Thoracic aorta (tissue), 2 donors: ENCODE data around the gene SAMD4A. TPM values are rescaled to one million over a fixed set of nuclear protein-coding genes. Genes with fewer than 3 reads are reported as not detected.
A peak's percentile ranks its signal among the peaks of the same experiment; 100 is the strongest.
"Not testable (repeated sequence)": the region's sequence is repeated elsewhere in the genome, so short reads cannot be mapped to it uniquely, and the experiment has no call there.

Experiments
- ATAC-seq: fragments of 150-250 bp; one replicate; pipeline ENCODE4 v1.8.0; 2017; ENCODE audit warnings: low read depth; ENCODE audit not compliant: insufficient number of reproducible peaks, low FRiP score
- DNase-seq: peaks from one replicate; pipeline ENCODE4 v3.0.0-alpha.2; 2020; ENCODE audit warnings: low spot score
- H3K27ac ChIP-seq, 2 donors: fragments of 200-600 bp; sonication (generic); 1 replicate in 1 of 2; 2 replicates in 1 of 2; pipeline ENCODE4 v1.5.1; 2016; ENCODE audit warnings: mild to moderate bottlenecking in 2 of 2, moderate library complexity in 2 of 2
- H3K27me3 ChIP-seq: fragments of 200-600 bp; sonication (generic); replicated peaks from 2 replicates; pipeline ENCODE4 v1.6.0; 2016; ENCODE audit warnings: mild to moderate bottlenecking; ENCODE audit not compliant: insufficient read depth
- H3K36me3 ChIP-seq: fragments of 200-600 bp; sonication (generic); one replicate; pipeline ENCODE4 v1.5.1; 2016
- H3K4me1 ChIP-seq, 2 donors: fragments of 200-600 bp; sonication (generic); 1 replicate in 1 of 2; 2 replicates in 1 of 2; pipeline versions ENCODE4 v1.5.1 to v1.6.0; 2016; ENCODE audit warnings: low read depth in 2 of 2, mild to moderate bottlenecking in 1 of 2; ENCODE audit not compliant: control insufficient read depth in 1 of 2
- H3K4me3 ChIP-seq: fragments of 200-600 bp; sonication (generic); 2 replicates; pipeline ENCODE4 v1.5.1; 2016; ENCODE audit warnings: mild to moderate bottlenecking
- H3K9me3 ChIP-seq: fragments of 200-600 bp; sonication (generic); 2 replicates; pipeline ENCODE4 v1.5.1; 2016
- total RNA-seq, 2 donors: library from RNA; depleted of rRNA; stranded (reverse); fragments of >200 nt; gene quantifications; one replicate each; pipeline versions ENCODE4 v1.1.0 to v1.2.3, GENCODE V29; 2016
- TF ChIP-seq, protein P1 (sequence below): fragments of 200-600 bp; sonication (generic); IDR thresholded peaks from one replicate; pipeline ENCODE4 v1.5.1; 2019; ENCODE audit warnings: antibody characterized with exemption

SAMD4A gene
- total RNA-seq, 2 donors from 2014 or later, result 142 to 172 TPM

DNA sequence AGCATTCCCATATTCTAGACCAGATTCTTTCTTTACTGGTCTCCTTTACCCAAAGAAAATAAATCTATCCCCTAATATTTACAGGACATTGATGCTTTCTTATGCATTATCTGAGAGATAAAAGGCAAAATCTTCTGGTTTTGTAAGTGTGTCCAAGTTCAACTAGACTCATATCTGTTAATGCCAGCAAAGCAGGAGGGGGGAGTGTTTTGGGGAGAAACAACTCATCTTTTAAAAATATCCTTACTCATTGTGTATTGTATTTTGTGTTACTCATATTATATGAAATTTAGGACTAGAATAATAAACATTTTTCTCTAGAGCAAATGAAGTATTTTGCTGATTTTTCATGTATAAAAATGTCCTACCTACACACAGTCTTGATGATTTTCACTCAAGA is 54.8 kb downstream of the SAMD4A start:
- TF ChIP-seq, protein P1, sequence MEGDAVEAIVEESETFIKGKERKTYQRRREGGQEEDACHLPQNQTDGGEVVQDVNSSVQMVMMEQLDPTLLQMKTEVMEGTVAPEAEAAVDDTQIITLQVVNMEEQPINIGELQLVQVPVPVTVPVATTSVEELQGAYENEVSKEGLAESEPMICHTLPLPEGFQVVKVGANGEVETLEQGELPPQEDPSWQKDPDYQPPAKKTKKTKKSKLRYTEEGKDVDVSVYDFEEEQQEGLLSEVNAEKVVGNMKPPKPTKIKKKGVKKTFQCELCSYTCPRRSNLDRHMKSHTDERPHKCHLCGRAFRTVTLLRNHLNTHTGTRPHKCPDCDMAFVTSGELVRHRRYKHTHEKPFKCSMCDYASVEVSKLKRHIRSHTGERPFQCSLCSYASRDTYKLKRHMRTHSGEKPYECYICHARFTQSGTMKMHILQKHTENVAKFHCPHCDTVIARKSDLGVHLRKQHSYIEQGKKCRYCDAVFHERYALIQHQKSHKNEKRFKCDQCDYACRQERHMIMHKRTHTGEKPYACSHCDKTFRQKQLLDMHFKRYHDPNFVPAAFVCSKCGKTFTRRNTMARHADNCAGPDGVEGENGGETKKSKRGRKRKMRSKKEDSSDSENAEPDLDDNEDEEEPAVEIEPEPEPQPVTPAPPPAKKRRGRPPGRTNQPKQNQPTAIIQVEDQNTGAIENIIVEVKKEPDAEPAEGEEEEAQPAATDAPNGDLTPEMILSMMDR, result no peak
- no peaks in the 10 kb centered on the region for H3K9me3 ChIP-seq

DNA sequence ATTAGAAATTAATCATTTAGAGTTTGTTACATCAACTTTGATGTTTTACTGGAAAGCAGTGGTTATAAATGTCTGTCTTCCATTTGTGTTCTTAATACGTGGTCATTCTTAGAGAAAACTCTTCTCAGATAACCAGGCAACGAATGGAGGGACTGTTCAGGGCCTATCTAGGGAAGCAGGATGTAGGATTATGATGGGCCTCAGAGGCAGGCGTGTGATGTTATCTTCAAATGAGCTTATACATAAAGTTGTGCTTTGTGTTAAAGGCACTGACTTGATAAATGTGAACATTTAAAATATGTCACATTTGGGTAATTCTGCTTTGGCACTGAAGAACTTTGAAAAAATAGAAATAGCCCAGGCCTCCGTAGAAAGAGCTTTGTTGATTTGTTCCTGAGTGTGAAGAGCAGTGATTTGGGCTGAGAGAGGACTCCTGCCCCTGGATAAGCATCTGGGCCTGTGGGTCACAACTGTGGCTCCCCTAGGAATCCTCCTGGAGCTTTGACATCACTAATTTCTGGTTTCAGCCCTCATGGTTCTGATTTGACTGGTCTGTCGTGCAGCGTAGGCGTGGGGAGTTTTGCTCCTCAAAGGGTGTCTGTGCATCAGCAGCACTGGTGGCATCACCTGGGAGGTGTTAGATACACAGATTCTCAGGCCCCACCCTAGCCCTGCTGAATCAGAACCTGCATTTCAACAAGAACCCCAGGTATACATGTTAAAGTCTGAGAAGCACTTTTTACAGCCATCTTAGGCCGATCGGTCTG is 55.4 kb downstream of the SAMD4A start:
- Histone ChIP-seq H3K4me3 (no peak overlapping the region), H3K27ac (no peak overlapping the region), H3K9me3 (no peaks in the 10 kb centered on the region), H3K4me1 (peaks cover 23 to 49% of the 10 kb centered on the region in 2 donors), H3K36me3 (no peaks in the 10 kb centered on the region), H3K27me3 (no peaks in the 10 kb centered on the region)
- TF ChIP-seq, protein P1, result no peak
- ATAC-seq, result no peak
- no peak for DNase-seq

More for the DNA sequence above, 54.8 kb downstream of the SAMD4A start:
- Histone ChIP-seq H3K4me3 (no peak overlapping the region), H3K27ac (no peak overlapping the region), H3K27me3 (no peaks in the 10 kb centered on the region), H3K36me3 (no peaks in the 10 kb centered on the region), H3K4me1 (peaks cover 17 to 42% of the 10 kb centered on the region in 2 donors)
- no peak for ATAC-seq
- no peak for DNase-seq

DNA sequence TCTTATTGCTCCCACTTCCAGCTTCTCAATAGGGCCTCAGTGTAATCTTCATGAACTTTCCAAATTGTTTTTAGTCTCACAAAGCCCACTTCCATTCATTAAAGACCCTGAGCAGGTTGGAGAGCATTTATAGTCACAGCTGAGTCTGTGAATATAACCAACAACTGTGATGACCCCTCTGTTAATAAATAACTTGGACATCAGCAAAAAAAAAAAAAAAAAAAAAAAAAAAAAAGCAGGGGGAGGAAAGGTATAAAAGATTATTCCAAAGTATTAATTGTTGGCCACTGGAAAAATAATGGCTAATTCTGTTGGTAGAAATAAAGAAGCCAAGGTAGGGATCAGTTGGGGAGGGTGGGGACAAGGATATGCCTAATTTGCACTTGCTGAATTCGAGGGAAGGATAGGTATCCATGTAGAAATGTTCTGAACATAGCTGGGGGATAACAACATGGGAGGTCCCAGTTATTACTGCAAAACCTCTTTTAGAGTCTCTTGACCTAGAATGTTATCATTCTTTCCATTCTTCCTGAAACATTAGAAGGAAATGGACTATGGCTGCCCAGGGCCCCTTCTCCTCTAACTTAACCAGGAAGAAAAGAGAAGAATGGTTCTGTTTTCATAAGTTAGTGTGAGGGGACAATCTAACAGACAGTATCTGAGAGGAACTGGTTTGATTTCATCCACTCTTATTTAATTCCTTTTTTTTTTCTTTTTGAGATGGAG is 56.5 kb downstream of the SAMD4A start:
- H3K36me3 ChIP-seq, result no peaks in the 10 kb centered on the region
- ATAC-seq, result no peak
- no peaks in the 10 kb centered on the region for H3K27me3 ChIP-seq
- DNase-seq, result no peak
- peaks cover 29 to 59% of the 10 kb centered on the region in 2 donors for H3K4me1 ChIP-seq
- no peaks in the 10 kb centered on the region for H3K9me3 ChIP-seq
- H3K4me3 ChIP-seq, result no peak overlapping the region
- TF ChIP-seq, protein P1, result no peak
- no peak overlapping the region for H3K27ac ChIP-seq

DNA sequence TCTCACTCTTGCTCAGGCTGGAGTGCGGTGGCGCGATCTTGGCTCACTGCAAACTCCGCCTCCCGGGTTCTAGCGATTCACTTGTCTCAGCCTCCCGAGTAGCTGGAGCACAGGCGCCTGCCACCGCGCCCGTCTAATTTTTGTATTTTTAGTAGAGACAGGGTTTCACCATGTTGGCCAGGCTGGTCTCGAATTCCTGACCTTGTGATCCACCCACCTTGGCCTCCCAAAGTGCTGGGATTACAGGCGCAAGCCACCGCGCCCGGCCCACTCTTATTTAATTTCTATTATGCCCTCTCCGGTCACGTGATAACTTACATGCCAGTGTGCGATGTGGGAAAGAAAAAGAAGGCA is 57.1 kb downstream of the SAMD4A start:
- not testable (repeated sequence) for H3K27ac ChIP-seq, ATAC-seq
- peaks cover 31 to 65% of the 10 kb centered on the region in 2 donors for H3K4me1 ChIP-seq

DNA sequence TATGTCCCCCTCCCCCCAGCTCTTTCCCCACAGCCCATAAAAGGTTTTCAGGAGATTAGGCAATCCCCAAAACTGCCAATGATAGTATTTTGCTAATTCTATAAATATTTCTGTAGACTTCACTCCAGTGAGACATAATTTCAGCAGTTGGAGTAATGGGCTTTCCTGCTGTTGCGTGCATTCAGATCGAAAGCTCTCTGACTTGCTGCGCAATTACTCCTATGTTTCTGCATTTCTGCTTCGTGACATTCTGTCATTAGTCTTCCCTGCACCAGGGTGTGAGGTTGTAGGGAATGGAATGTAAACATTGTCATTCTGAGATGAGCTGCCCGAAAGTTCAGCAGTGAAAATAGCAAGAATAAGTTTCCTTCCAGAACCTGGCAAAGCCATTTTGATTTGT is 58.2 kb downstream of the SAMD4A start:
- H3K27me3 ChIP-seq, result no peaks in the 10 kb centered on the region
- TF ChIP-seq, protein P1, result no peak
- peak overlapping the region; percentile 42 for H3K4me3 ChIP-seq
- H3K36me3 ChIP-seq, result no peaks in the 10 kb centered on the region
- H3K9me3 ChIP-seq, result no peaks in the 10 kb centered on the region
- H3K4me1 ChIP-seq, result peaks cover 41 to 76% of the 10 kb centered on the region in 2 donors
- ATAC-seq, result no peak
- no peak for DNase-seq
- peak overlapping the region in 1 of 2 donors; percentile 13 for H3K27ac ChIP-seq

More for the DNA sequence above, 57.1 kb downstream of the SAMD4A start:
- not testable (repeated sequence) for H3K27me3 ChIP-seq, H3K9me3 ChIP-seq, H3K36me3 ChIP-seq, H3K4me3 ChIP-seq, DNase-seq
